H9 (cell line): ENCODE results near the gene CDH15. TPM values are rescaled to one million over a fixed set of nuclear protein-coding genes. Genes with fewer than 3 reads are reported as not detected.

Experiments used
- DNase-seq: peaks from one replicate; pipeline ENCODE4 v3.0.0-alpha.2; 2017
- H2AFZ ChIP-seq: one replicate; pipeline ENCODE4 v1.6.1; 2013; ENCODE audit warnings: mild to moderate bottlenecking, low read length, control low read depth, moderate library complexity
- H2AK5ac ChIP-seq: 2 replicates; pipeline ENCODE4 v1.6.1; 2013; ENCODE audit warnings: low read length, control low read depth, mixed read lengths; ENCODE audit not compliant: insufficient read length
- H2BK120ac ChIP-seq: one replicate; pipeline ENCODE4 v1.6.1; 2013; ENCODE audit warnings: low read depth, mild to moderate bottlenecking, low read length, control low read depth, inconsistent platforms; ENCODE audit not compliant: poor library complexity, severe bottlenecking
- H2BK12ac ChIP-seq: 2 replicates; pipeline ENCODE4 v1.6.1; 2013; ENCODE audit warnings: low read length, control low read depth, mixed read lengths, low read depth; ENCODE audit not compliant: insufficient read length
- H2BK15ac ChIP-seq: 2 replicates; pipeline ENCODE4 v1.6.1; 2013; ENCODE audit warnings: low read depth, low read length, control low read depth
- H2BK20ac ChIP-seq: one replicate; pipeline ENCODE4 v1.6.1; 2013; ENCODE audit warnings: low read depth, mild to moderate bottlenecking, low read length, control low read depth, inconsistent platforms; ENCODE audit not compliant: poor library complexity, severe bottlenecking
- H2BK5ac ChIP-seq: 2 replicates; pipeline ENCODE4 v1.6.1; 2013; ENCODE audit warnings: low read length, control low read depth, mixed read lengths; ENCODE audit not compliant: insufficient read length
- H3K14ac ChIP-seq: 2 replicates; pipeline ENCODE4 v1.6.1; 2013; ENCODE audit warnings: low read length, control low read depth; ENCODE audit not compliant: insufficient read depth
- H3K18ac ChIP-seq: 2 replicates; pipeline ENCODE4 v1.6.1; 2013; ENCODE audit warnings: low read depth, mild to moderate bottlenecking, mixed read lengths, low read length, control low read depth; ENCODE audit not compliant: insufficient read length
- H3K23ac ChIP-seq: 2 replicates; pipeline ENCODE4 v1.6.1; 2013; ENCODE audit warnings: low read length, control low read depth, mixed read lengths, low read depth; ENCODE audit not compliant: insufficient read length
- H3K23me2 ChIP-seq: 2 replicates; pipeline ENCODE4 v1.6.1; 2013; ENCODE audit warnings: low read depth, mild to moderate bottlenecking, mixed read lengths, low read length, control low read depth; ENCODE audit not compliant: insufficient read length, poor library complexity, severe bottlenecking
- H3K27ac ChIP-seq: 2 replicates; pipeline ENCODE4 v1.5.1; 2013; ENCODE audit warnings: low read length, control low read depth, mixed read lengths, low read depth; ENCODE audit not compliant: insufficient read length
- H3K27me3 ChIP-seq: 2 replicates; pipeline ENCODE4 v1.6.1; 2013; ENCODE audit warnings: low read length, control low read depth, inconsistent platforms; ENCODE audit not compliant: insufficient read depth
- H3K4ac ChIP-seq: 2 replicates; pipeline ENCODE4 v1.6.1; 2013; ENCODE audit warnings: low read depth, mild to moderate bottlenecking, control low read depth, inconsistent platforms, low read length, moderate library complexity
- H3K4me1 ChIP-seq: 2 replicates; pipeline ENCODE4 v1.6.1; 2013; ENCODE audit warnings: low read length, control low read depth, inconsistent platforms; ENCODE audit not compliant: insufficient read depth
- H3K4me2 ChIP-seq: 2 replicates; pipeline ENCODE4 v1.6.1; 2013; ENCODE audit warnings: low read length, control low read depth, mixed read lengths; ENCODE audit not compliant: insufficient read length, insufficient read depth
- H3K56ac ChIP-seq: 2 replicates; pipeline ENCODE4 v1.6.1; 2013; ENCODE audit warnings: low read depth, mild to moderate bottlenecking, mixed read lengths, low read length, control low read depth; ENCODE audit not compliant: insufficient read length
- H3K79me1 ChIP-seq: 2 replicates; pipeline ENCODE4 v1.6.1; 2013; ENCODE audit warnings: low read depth, mild to moderate bottlenecking, moderate library complexity, low read length, control low read depth, inconsistent platforms; ENCODE audit not compliant: insufficient read depth, poor library complexity, severe bottlenecking
- H3K79me2 ChIP-seq: 2 replicates; pipeline ENCODE4 v1.6.1; 2013; ENCODE audit warnings: low read length, control low read depth, inconsistent platforms; ENCODE audit not compliant: insufficient read depth
- H3K9ac ChIP-seq: 2 replicates; pipeline ENCODE4 v1.6.1; 2013; ENCODE audit warnings: low read length, control low read depth, mixed read lengths; ENCODE audit not compliant: insufficient read length; ENCODE audit errors: extremely low read depth
- H3K9me3 ChIP-seq: one replicate; pipeline ENCODE4 v1.6.1; 2013; ENCODE audit warnings: low read depth, low read length, inconsistent platforms; ENCODE audit not compliant: control insufficient read depth
- H3T11ph ChIP-seq: one replicate; pipeline ENCODE4 v1.6.1; 2013; ENCODE audit warnings: mild to moderate bottlenecking, low read length, control low read depth, inconsistent platforms
- H4K20me1 ChIP-seq: one replicate; pipeline ENCODE4 v1.6.1; 2013; ENCODE audit not compliant: control insufficient read depth, insufficient read length, insufficient read depth
- H4K5ac ChIP-seq: 2 replicates; pipeline ENCODE4 v1.6.1; 2013; ENCODE audit warnings: low read depth, mild to moderate bottlenecking, mixed read lengths, low read length, control low read depth; ENCODE audit not compliant: insufficient read length
- H4K8ac ChIP-seq: replicated peaks from 2 replicates; pipeline ENCODE4 v1.6.1; 2013; ENCODE audit warnings: low read length, control low read depth, mixed read lengths, low read depth; ENCODE audit not compliant: insufficient read length
- H4K91ac ChIP-seq: 2 replicates; pipeline ENCODE4 v1.6.1; 2013; ENCODE audit warnings: low read depth, mild to moderate bottlenecking, moderate library complexity, mixed read lengths, low read length, control low read depth; ENCODE audit not compliant: insufficient read length
- H3K27ac Mint-ChIP-seq, 3 experiments: 2 replicates in 2 of 3; 3 replicates in 1 of 3; pipeline ENCODE4 v1.8.0; 2020 to 2021; ENCODE audit warnings: mixed read lengths in 3 of 3, mild to moderate bottlenecking in 1 of 3, moderate library complexity in 1 of 3
- H3K27me3 Mint-ChIP-seq: 2 replicates; pipeline ENCODE4 v1.8.0; 2021; ENCODE audit warnings: low read depth, mild to moderate bottlenecking, moderate library complexity, mixed read lengths
- H3K36me3 Mint-ChIP-seq, 3 experiments: 2 replicates in 2 of 3; 3 replicates in 1 of 3; pipeline ENCODE4 v1.8.0; 2020 to 2021; ENCODE audit warnings: low read depth in 3 of 3, mixed read lengths in 3 of 3; ENCODE audit not compliant: insufficient read depth in 1 of 3
- H3K4me1 Mint-ChIP-seq, 2 experiments: 2 replicates each; pipeline ENCODE4 v1.8.0; 2020; ENCODE audit warnings: mixed read lengths in 2 of 2
- H3K4me3 Mint-ChIP-seq, 2 experiments: 2 replicates in 1 of 2; 3 replicates in 1 of 2; pipeline ENCODE4 v1.8.0; 2020 to 2021; ENCODE audit warnings: mild to moderate bottlenecking in 2 of 2, mixed read lengths in 2 of 2, moderate library complexity in 1 of 2
- H3K9me3 Mint-ChIP-seq, 2 experiments: 2 replicates in 1 of 2; 3 replicates in 1 of 2; pipeline ENCODE4 v1.8.0; 2020; ENCODE audit warnings: mild to moderate bottlenecking in 2 of 2, mixed read lengths in 2 of 2, moderate library complexity in 1 of 2
- WGBS: extraction: QIAGEN DNeasy Blood & Tissue Kit; methylation state at CpG from one replicate; pipeline ENCODE4 v1.1.7; 2013; ENCODE audit warnings: missing lambda C conversion rate, low lambda C conversion rate, mixed read lengths; ENCODE audit not compliant: insufficient read length; ENCODE audit errors: extremely low coverage; 5-methylcytosine and 5-hydroxymethylcytosine counted together
- total RNA-seq: library from RNA; stranded (reverse); gene quantifications from 2 replicates; pipeline ENCODE4 v1.2.1, GENCODE V29; 2021
- TF ChIP-seq, protein P1 (sequence below): fragments of 200-600 bp; sonication (generic); conservative IDR thresholded peaks from 3 replicates; pipeline ENCODE4 v1.8.0; 2021; ENCODE audit warnings: antibody characterized with exemption, mild to moderate bottlenecking

CDH15 gene
- total RNA-seq, 1 experiment from 2014 or later: 0.28 TPM

DNA sequence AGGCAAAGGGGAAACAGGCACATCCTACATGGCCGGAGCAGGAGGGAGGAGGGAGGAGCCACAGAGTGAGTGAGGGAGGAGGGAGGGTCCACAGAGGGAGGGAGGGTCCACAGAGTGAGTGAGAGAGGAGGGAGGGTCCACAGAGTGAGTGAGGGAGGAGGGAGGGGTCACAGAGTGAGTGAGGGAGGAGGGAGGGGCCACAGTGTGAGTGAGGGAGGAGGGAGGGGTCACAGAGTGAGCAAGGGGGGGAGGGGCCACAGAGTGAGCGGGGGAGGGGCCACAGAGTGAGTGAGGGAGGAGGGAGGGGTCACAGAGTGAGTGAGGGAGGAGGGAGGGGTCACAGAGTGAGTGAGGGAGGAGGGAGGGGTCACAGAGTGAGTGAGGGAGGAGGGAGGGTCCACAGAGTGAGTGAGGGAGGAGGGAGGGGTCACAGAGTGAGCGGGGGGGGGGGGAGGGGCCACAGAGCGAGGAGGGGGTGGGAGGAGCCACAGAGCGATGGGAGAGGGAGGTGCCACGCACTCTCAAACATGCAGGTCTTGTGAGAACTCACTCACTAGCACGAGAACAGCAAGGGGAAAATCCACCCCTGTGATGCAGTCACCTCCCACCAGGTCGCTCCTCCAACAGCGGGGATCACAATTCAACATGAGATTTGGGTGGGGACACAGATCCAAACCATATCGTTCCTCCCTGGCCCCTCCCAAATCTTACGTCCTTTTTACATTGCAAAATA lies 24.3 kb upstream of the CDH15 start:
- no peaks in the 10 kb centered on the region for H3K27me3 ChIP-seq
- H3K4me1 ChIP-seq: no peaks in the 10 kb centered on the region
- H3K9me3 ChIP-seq: peaks cover 14% of the 10 kb centered on the region
- H4K20me1 ChIP-seq: no peaks in the 10 kb centered on the region
- H3K27ac ChIP-seq: no peak overlapping the region
- TF ChIP-seq, protein P1, sequence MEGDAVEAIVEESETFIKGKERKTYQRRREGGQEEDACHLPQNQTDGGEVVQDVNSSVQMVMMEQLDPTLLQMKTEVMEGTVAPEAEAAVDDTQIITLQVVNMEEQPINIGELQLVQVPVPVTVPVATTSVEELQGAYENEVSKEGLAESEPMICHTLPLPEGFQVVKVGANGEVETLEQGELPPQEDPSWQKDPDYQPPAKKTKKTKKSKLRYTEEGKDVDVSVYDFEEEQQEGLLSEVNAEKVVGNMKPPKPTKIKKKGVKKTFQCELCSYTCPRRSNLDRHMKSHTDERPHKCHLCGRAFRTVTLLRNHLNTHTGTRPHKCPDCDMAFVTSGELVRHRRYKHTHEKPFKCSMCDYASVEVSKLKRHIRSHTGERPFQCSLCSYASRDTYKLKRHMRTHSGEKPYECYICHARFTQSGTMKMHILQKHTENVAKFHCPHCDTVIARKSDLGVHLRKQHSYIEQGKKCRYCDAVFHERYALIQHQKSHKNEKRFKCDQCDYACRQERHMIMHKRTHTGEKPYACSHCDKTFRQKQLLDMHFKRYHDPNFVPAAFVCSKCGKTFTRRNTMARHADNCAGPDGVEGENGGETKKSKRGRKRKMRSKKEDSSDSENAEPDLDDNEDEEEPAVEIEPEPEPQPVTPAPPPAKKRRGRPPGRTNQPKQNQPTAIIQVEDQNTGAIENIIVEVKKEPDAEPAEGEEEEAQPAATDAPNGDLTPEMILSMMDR: no peak
- H4K5ac ChIP-seq: no peak overlapping the region
- no peak overlapping the region for H3K9ac ChIP-seq
- Mint-ChIP-seq H3K4me3 (no peak overlapping the region), H3K27me3 (no peaks in the 10 kb centered on the region; the same call in 1 of the 2 replicates), H3K9me3 (peaks cover 12 to 24% of the 10 kb centered on the region in 2 experiments; a peak in 4 of 5 replicates), H3K4me1 (no peaks in the 10 kb centered on the region), H3K36me3 (peaks cover 29 to 59% (median 54%) of the 10 kb centered on the region in 3 experiments), H3K27ac (no peak overlapping the region)
- no peak overlapping the region for H3K4ac ChIP-seq
- DNase-seq: peak; percentile 72
- H4K8ac ChIP-seq: no peak overlapping the region
- H2BK15ac ChIP-seq: no peak overlapping the region
- no peak overlapping the region for H2AK5ac ChIP-seq
- no peaks in the 10 kb centered on the region for H3K79me1 ChIP-seq
- WGBS: no CpG with 5 or more reads among the region's 11 CpGs
- no peak overlapping the region for H3K4me2 ChIP-seq
- no peak overlapping the region for H2BK12ac ChIP-seq
- H2BK20ac ChIP-seq: no peak overlapping the region
- no peak overlapping the region for H3K14ac ChIP-seq
- no peaks in the 10 kb centered on the region for H3K79me2 ChIP-seq
- no peak overlapping the region for H2BK120ac ChIP-seq
- H2AFZ ChIP-seq: no peak overlapping the region
- no peak overlapping the region for H4K91ac ChIP-seq
- no peak overlapping the region for H2BK5ac ChIP-seq
- H3K23ac ChIP-seq: no peak overlapping the region
- H3K23me2 ChIP-seq: no peaks in the 10 kb centered on the region
- no peak overlapping the region for H3K56ac ChIP-seq
- H3T11ph ChIP-seq: no peak overlapping the region
- no peak overlapping the region for H3K18ac ChIP-seq
